HG03558 (cell line): ENCODE measurements around the gene DIAPH1.

ENCODE experiments used
- ATAC-seq: cut with Tn5 transposase; IDR thresholded peaks from one replicate; pipeline ENCODE4 v1.9.1; 2021; ENCODE audit warnings: moderate number of reproducible peaks; ENCODE audit not compliant: unreplicated experiment; ENCODE audit errors: extremely low read depth

DIAPH1 gene

DNA sequence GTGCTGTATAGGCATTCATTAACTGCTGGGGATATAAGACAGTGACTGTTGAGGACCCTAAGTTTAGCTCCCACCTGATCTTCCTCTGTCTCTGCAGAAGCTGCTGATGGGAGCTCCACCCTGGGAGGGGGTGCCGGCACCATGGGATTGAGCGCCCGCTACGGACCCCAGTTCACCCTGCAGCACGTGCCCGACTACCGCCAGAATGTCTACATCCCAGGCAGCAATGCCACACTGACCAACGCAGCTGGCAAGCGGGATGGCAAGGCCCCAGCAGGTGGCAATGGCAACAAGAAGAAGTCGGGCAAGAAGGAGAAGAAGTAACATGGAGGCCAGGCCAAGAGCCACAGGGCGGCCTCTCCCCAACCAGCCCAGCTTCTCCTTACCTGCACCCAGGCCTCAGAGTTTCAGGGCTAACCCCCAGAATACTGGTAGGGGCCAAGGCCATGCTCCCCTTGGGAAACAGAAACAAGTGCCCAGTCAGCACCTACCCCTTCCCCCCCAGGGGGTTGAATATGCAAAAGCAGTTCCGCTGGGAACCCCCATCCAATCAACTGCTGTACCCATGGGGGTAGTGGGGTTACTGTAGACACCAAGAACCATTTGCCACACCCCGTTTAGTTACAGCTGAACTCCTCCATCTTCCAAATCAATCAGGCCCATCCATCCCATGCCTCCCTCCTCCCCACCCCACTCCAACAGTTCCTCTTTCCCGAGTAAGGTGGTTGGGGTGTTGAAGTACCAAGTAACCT is 107.8 kb downstream of the DIAPH1 start:
- ATAC-seq, result peak; percentile 25

- ATAC-seq, result no peak
Measured at GRCh38 chr5:141510160-141510559, 108.6 kb downstream of the DIAPH1 start.

DNA sequence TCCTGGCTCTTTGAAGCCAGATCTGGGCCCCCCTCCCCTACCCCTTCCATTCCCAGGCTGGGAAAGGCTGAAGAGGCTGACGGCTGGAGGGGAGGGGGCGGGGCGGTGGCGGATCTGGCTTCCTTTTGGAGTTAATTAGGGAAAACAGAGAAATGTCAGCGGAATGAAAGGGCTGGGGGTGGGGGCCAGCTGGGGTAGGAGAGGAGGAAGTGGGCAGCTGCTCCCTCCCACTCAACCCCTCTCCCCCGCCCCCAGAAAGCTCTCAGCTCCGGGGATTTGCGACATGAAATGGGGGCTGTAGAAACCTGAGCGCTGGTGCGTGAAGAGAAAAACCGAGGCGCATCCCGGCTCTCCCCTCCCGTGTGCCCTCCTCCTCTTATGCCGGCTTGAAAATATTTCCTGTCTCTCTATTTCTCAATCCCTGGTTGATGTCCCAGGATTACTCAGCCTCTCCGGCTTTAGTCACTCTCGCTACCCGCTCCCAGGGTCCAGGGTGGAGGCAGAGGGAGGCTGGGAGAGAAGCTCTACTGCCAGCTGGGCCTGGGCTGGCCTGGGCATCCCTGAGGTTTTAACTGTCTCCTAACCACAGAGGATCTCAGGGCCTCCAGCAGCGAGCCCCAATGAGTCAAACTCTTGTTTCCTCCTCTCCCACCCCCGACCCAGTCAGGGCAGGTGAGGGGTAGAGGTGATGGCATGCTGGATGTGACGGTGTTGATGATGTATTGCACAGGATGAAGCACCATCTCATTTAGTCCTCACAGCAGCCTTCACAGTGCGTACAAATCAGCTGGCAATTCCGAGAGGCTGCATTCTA is 109.8 kb downstream of the DIAPH1 start:
- no peak for ATAC-seq

GRCh38 chr5:141508440-141508797 is 110.4 kb downstream of the DIAPH1 start:
- no peak for ATAC-seq

GRCh38 chr5:141507387-141508091 is 111.3 kb downstream of the DIAPH1 start:
- ATAC-seq, result no peak

DNA sequence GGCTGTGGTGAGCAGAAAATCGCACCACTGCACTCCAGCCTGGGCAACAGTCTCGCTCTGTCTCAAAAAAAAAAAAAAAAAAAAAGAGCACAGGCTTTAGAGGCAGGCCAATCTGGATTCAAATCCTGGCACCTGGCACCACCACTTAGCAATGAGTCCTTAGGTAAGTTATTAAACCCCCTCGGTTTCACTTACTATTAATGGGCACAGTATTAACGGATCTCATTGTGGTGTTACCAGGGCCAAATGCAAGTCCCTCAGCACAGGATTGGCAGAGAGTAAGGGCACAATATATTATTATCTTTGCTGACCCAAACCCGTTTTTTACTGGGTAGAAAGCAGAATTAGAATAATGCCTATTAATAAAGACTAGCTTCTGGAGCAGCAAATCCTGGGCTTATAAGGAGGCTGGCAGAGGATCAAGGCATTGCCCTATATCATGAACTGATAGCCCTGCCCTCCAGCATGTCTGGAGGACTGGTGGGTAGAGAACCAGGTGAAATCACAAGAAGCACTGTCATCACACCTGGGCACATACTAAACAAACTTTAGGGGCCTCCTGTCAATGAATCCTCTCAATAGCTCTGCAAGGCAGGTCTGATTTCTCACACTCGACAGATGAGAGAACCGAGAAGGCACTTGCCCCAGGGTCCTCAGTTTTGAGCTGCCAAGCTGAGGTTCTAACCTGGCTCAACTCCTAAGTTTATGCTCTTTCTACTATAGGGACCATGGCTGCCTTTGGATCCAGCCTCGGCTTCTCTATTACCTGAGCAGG is 112.2 kb downstream of the DIAPH1 start:
- no peak for ATAC-seq

GRCh38 chr5:141504216-141504615 is 114.6 kb downstream of the DIAPH1 start:
- ATAC-seq, result no peak

DNA sequence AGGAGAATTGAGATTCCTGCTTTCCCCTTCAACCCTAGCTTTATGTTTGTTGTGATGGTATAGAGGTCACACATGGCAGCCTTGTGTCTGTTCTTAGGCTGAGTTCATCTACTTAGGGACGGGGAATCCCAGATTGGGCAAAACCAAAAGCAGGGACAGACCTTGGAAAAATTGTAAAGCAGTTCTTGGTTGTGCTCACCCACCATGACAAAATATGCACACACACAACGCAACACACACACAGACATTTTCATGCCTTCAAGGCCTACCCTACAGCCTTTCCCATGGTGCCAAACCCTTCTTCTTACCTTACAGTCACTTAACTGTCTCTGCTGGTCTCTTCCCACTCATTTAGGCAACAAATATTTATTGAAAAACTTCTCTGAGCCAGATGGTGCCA is 115.1 kb downstream of the DIAPH1 start:
- ATAC-seq, result no peak

DNA sequence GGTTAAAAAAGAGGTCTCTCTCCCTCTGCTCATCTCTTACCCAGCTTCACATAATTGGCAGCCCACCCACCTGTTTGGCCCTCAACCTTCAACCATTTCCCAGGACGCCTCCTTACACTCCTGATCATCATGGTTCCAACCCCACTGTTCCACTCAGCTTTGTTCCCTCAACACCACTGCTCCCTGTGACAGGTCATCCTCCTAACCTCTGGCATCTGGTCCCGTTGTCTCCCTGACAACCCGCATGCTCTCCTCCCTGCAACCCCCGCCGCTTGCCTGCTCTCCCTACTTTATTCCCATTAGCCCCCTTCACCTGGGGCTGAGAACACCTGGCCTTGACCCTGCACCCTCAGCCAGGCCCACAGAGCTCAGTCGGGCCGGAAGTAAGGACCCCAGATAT is 117.0 kb downstream of the DIAPH1 start:
- ATAC-seq, result no peak

- no peak for ATAC-seq
Measured at GRCh38 chr5:141496038-141496437, 122.8 kb downstream of the DIAPH1 start.

- no peak for ATAC-seq
Measured at GRCh38 chr5:141495453-141495811, 123.4 kb downstream of the DIAPH1 start.

GRCh38 chr5:141494761-141495452 is 123.9 kb downstream of the DIAPH1 start:
- no peak for ATAC-seq

- ATAC-seq, result no peak
Measured at GRCh38 chr5:141493500-141494422, 125.0 kb downstream of the DIAPH1 start.

- no peak for ATAC-seq
Measured at GRCh38 chr5:141492168-141492885, 126.5 kb downstream of the DIAPH1 start.

DNA sequence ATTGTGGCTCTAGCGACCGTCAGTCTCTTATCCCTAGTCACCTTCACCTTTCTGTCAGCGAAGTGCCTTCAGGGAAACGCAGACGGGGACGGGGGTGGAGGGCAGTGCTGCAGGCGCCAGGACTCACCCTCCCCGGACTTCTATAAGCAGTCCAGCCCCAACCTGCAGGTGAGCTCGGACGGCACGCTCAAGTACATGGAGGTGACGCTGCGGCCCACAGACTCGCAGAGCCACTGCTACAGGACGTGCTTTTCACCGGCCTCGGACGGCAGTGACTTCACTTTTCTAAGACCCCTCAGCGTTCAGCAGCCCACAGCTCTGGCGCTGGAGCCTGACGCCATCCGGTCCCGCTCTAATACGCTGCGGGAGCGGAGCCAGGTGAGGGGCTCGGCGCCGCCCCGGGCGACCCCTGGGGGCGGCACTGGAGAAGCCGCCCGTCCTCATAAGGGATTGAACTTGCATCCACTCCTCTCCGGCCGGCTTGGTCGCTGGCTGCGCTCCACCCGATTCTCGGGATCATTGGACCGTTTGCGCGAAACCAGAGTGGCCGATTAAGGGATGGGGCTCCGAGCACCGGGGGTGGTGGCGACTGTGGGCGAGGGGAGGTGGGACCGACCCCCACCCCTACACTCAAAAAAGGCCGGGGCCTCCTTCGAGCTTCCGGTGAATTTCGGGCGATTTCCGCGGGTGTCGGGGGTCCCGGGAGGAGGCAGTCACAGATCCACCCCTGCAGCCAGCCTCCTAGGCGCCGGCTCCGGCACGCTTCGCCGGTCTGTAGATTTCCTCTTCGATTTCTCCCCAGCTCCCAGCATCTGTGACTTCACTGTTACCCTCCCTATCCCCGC is 127.3 kb downstream of the DIAPH1 start:
- no peak for ATAC-seq

DNA sequence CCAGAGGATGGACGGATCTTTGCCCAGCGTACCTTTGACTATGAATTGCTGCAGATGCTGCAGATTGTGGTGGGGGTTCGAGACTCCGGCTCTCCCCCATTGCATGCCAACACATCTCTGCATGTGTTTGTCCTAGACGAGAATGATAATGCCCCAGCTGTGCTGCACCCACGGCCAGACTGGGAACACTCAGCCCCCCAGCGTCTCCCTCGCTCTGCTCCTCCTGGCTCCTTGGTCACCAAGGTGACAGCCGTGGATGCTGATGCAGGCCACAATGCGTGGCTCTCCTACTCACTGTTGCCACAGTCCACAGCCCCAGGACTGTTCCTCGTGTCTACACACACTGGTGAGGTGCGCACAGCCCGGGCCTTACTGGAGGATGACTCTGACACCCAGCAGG is 128.0 kb downstream of the DIAPH1 start:
- no peak for ATAC-seq

DNA sequence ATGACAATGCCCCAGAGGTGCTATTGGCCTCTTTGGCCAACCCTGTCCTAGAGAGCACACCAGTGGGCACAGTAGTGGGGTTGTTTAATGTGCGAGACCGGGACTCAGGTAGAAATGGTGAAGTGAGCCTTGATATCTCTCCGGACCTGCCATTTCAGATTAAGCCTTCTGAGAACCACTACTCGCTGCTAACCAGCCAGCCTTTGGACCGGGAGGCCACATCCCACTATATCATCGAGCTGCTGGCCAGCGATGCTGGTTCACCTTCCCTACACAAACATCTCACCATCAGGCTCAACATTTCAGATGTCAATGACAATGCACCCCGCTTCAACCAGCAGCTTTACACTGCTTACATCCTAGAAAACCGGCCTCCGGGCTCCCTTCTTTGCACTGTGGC is 128.5 kb downstream of the DIAPH1 start:
- no peak for ATAC-seq
